DMS114 treated with DMSO at 0.1 percent for 48 hours (cell line): Measurements from ENCODE around the gene ATG7.
"Not testable (repeated sequence)": the region's sequence is repeated elsewhere in the genome, so short reads cannot be mapped to it uniquely, and the experiment has no call there.

Experiments used
- DNase-seq: peaks from one replicate; lab custom pipeline; 2025; ENCODE audit not compliant: unreplicated experiment; lab: John Stamatoyannopoulos, UW

ATG7 gene

DNA sequence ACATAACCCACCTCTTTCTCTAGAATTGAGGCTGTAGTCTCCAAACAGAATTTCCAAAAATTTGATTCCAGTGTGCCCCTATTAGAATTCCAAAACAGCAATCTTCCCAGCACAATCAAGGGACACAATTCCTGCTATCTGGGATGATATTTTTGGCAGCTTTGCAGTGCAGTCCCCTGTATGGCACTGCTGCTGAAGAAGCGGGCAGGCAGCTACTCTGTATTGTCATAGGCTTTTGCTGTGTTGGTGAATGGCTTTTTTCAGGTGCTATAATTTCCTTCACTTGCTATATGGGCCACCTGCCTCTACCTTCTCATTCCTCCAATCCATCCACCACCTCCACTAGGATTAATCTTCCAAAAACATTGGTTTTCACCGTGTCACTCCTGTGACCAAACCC is 226.0 kb downstream of the ATG7 start:
- no peak for DNase-seq

DNA sequence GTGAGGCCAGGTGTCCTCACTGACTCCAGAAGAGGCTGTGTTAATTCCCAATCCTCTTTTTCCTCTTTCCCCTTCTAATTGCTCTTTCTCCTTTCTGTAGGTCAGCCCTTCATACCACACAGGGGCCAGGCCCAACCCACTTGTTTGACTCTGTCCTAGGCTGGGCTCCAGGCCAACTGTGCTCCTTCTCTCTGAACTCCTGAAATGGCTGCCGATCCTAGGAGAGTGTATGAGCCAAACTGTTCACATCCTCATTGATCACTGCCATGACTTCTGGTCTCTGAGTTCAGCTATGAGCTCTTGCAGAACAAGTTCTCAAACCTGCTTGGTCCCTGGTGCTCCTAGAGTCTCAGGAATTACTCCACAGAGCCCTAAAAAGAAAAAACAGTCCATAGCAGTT is 226.4 kb downstream of the ATG7 start:
- DNase-seq = no peak

DNA sequence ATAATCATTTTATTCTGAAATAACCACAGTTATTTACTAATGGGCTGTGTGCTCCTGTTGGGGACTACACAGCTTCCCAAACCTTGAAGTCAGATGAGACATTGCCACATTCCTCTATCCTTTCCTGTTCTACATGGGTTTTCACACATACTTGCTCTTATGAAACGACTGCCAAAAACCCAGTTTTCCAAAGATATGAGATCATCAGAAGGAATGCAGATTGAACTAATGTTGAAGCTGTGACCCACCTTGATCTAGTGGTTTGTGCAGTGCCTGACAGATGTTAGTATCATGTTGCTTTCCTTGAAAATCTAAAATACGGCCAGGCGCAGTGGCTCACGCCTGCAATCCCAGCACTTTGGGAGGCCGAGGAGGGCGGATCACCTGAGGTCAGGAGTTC is 226.9 kb downstream of the ATG7 start:
- no peak for DNase-seq

DNA sequence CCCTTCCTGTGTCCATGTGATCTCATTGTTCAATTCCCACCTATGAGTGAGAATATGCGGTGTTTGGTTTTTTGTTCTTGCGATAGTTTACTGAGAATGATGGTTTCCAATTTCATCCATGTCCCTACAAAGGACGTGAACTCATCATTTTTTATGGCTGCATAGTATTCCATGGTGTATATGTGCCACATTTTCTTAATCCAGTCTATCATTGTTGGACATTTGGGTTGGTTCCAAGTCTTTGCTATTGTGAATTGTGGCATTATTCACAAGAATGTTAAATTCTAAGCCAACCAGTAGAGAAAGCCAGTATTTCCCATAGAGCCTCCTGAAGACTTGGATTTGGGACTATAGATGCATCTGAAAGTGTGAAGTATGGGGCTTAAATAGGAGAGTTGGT is 230.2 kb downstream of the ATG7 start:
- DNase-seq = not testable (repeated sequence)

DNA sequence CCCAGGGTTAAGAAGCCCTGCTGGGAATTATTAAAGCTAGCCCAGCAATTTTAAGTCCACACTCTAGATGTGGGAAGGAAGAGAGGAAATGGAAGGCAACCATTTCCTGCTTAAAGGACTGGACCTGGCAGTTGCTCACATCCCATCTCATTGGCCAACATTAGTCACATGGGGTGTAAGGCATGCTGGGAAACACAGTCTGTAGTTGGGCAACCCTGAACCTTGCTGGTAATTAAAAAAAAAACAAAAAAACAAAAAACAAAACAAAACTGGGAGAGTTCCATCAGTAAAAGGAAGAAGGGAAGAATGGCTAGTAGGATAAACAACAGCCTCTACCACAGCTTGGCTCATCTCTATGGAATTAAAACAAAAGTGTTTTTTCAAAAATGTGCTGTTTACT is 235.5 kb downstream of the ATG7 start:
- DNase-seq = no peak

DNA sequence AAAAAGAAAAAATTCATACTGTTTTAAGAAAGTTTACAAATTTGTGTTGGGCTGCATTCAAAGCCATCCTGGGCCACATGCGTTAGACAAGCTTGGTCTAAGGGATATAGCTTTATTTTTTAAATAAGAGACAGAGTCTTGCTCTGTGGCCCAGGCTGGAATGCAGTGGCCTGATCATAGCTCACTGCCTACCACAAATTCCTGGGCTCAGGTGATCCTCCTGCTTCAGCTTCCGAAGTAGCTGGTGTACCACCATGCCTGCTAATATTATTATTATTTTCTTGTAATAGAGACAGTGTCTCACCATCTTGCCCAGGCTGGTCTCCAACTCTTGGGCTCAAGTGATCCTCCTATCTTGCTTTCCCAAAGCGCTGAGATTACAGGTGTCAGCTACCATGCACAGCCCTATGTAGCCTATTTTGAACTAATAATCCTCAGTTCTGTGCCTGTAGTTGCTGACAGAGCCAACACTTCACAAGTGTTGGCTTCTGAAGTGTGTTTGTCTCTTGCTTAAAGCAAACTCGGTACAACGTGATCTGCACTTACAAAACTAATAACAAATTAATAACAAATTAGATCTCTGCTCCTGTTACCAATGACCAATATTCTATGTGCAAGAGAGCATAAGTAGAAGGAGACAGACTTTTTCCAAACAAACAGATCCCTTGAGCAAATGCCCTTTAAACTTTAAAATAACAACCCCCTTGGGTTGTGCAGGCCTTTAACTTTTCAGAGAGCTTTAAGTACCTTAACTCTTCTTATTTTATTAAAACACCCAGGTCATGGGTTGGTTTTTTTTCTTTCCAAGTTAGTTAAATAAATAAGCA is 236.4 kb downstream of the ATG7 start:
- DNase-seq = no peak

DNA sequence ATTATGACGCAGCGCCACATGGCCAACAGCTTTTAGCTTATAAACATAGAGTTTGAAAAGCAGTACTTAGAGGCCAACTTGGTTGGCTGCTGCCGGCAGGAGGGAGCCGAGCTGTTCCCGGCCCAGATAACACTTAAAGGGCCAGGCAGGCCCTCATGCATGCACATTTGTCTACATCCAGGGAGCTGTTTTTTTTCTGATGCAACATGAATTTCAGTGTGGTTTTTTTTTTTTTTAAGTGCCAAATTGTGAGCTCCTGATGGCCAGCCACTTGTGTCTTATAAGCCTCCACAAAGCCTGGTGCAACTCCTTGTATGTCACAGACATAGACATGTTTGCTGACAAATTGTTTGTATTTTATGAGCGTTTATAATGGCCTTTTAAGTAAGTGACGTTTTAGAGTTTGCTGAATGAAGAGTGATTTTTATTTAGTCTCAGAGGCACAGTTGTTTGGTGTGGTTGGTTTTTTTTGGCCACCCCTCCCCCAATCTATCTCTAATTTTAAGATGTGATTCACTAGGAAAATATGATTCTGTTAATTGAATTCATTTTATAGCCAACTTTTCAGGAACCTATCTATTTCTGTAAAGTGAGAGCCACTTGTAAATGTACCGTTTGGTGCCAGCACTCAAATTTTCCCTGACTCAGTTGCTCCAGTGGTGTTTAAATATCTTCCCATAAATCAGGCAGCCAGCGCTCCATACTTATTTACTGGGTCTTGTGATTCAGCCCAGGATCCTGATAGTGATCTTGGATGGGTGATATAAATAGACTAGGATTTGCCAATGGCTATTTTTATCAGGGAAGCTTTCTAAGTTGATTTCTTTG is 237.2 kb downstream of the ATG7 start:
- DNase-seq = peak; percentile 7

DNA sequence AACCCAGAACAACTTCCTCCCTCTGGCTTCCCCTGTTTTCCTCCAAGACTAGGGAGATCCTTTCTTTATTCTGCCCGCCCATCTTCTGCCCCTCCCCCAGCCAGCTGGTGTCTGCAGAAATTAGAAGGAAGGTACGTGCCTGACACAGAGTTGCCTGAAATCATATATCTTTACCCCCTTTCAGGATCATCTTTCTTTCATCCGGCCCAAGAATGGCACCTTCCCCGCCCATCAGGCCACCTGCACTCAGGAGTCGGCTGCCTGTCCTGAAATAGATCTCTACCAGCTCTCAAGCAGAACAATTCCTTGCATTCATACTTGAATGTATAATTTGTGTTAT is 237.8 kb downstream of the ATG7 start:
- DNase-seq = no peak

DNA sequence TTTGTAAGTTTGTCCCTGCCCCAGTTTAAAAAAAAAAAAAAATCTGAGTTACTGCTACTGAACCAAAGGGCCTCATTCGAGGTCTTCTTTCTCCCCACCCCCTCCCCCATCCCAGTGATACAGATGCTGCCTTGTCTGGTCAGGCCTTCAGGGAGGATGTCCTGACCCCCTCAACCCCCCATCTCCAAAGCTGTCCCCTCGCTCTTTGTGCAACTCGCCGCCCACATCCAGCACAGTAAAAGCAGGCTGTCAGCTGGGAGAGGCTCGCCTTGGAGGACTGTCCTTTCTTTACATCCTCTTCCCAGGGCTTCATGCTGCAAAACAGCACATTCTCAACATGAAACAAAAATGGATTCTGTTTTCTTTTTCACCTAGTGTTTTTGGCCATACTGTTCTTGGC is 238.2 kb downstream of the ATG7 start:
- no peak for DNase-seq

DNA sequence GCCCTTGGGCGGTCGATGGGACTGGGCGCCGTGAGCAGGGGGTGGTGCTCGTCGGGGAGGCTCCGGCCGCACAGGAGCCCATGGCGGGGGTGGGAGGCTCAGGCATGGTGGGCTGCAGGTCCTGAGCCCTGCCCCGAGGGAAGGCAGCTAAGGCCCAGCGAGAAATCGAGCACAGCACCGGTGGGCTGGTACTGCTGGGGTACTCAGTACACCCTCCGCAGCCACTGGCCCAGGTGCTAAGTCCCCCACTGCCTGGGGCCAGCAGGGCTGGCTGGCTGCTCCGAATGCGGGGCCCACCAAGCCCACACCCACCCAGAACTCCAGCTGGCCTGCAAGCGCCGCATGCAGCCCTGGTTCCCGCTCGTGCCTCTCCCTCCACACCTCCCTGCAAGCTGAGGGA is 239.4 kb downstream of the ATG7 start:
- DNase-seq = not testable (repeated sequence)

DNA sequence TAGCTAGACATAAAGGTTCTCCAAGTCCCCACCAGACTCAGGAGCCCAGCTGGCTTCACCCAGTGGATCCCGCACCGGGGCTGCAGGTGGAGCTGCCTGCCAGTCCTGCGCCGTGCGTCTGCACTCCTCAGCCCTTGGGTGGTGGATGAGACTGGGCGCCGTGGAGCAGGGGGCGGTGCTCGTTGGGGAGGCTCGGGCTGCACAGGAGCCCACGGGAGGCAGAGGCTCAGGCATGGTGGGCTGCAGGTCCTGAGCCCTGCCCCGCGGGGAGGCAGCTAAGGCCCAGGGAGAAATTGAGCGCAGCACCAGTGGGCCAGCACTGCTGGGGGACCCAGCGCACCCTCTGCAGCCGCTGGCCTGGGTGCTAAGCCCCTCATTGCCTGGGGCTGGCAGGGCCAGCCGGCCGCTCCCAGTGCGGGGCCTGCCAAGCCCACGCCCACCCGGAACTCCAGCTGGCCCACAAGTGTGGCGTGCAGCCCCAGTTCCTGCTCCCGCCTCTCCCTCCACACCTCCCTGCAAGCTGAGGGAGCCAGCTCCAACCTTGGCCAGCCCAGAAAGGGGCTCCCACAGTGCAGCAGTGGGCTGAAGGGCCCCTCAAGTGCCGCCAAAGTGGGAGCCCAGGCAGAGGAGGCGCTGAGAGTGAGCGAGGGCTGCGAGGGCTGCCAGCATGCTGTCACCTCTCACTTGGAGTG is 241.1 kb downstream of the ATG7 start:
- DNase-seq = not testable (repeated sequence)

DNA sequence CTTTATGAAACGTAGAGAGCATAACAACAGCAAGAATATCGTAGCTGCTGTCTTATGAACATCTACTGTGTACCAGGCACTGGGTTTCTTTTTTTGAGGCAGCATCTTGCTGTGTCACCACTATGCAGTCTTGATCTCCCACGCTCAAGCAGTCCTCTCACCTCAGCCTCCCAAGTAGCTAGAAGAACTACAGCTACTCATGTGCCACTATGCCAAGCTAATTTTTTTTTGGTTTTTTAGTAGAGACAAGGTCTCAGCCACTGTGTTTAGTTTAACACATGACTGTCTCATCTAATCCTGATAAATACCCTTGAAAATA is 241.6 kb downstream of the ATG7 start:
- no peak for DNase-seq

DNA sequence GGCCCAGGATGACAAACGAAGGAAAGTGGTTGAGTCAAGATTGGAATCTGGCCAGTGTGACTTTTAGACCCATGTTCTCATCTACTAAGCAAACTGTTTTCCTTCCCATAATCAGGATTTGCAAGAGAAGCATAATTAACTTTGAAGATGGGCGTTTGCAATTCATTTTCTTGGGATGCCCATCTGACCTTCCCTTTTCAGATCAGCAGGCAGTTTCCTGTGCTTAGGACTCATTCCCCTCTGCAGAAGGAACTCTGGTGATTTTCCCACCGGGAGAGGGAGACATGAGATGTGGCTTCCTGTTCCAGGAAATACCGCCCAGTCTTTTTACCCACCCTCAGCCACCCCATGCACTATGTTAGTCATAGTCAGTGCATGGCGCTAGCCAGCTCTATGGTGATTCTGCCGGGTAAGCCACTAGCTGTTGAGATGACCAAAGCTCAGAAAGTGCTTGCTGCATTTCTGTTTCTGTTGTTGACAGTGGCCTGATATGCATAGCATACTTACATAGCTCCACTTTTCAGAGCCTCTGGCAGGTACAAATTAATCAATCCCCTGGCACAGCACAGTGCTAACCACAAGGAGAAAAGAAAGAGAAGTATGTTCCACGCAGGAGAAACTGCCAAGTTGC is 242.1 kb downstream of the ATG7 start:
- DNase-seq = no peak

DNA sequence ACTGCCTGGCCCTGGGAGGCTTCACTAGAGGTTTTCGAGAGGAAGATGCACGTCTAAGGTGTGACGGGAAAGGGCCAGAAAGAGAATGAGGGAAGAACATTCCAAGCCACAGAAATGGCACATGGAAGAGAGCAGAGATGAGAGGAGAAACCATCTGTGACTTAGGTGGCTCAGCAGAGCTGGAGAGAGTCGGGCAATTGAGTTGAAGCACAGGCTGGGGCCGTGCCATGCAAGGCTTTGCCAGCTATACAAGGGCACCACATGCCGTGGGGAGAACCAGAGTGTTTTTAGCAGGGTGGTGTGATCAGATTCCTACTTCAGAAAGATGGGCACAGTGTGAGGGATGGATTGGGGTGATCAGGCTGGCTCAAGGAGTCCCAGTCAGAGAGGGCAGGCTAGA is 245.4 kb downstream of the ATG7 start:
- no peak for DNase-seq

DNA sequence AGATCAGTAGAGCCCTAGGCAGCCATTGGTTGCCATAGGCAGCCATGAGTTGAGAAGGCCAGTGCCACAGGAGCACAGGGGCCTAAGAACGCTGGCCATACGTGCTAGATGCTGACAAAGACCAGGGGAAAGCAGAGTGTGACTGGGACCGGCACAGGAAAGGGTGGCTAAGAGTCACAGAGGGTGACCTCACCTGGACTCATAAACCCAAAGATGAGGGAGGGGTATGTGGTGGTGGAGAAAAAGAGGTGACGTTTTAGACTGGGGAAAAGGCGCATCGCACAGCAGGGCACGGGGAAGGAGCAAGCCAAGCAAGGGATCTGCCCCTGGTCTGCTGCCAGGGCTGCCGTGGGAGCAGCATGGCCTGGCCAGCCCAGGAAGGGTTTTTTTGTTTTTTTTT is 249.0 kb downstream of the ATG7 start:
- no peak for DNase-seq

DNA sequence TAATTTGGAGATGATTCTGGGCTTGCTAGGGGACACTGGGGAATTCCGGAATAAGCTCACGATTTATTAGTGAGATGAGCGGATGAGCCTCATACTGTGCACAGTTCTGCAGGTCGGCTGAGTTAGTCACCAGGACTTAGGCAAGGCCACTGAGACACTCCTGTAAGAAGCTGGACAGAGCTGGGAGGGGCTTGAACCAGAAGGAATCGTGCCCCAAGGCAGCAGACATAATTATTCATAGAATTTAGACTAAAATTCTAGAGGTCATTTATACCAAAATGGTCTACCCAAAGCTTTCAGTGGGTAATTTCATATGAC is 250.2 kb downstream of the ATG7 start:
- DNase-seq = no peak

DNA sequence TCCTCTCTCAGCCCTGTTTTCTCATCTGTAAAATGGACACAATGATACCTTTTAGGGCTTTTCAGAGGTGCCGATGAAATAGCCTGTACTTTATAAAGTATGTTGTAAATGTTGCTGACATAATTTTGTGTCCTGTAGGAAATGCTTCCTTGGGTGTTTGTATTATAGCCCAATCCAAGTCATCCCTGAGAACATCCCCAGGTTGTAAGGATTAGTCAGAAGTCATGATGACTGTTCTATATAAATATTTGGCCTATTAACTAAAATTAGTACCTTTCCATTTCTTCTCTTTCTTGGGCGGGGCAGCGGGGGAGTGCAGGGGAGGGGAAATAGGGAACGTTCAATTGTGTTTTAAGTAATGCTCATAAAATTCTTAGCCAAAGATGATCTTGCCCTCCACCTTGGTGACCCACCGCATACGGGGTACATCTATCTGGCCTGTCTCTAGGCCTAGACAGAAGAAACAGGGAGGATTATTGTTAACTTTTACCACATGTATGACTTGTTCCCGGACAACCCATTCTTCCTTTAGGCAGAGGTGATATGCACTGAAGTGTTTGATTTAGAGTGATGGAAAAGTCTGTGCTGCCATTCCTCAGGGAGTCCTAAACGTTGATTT is 250.9 kb downstream of the ATG7 start:
- DNase-seq = no peak

DNA sequence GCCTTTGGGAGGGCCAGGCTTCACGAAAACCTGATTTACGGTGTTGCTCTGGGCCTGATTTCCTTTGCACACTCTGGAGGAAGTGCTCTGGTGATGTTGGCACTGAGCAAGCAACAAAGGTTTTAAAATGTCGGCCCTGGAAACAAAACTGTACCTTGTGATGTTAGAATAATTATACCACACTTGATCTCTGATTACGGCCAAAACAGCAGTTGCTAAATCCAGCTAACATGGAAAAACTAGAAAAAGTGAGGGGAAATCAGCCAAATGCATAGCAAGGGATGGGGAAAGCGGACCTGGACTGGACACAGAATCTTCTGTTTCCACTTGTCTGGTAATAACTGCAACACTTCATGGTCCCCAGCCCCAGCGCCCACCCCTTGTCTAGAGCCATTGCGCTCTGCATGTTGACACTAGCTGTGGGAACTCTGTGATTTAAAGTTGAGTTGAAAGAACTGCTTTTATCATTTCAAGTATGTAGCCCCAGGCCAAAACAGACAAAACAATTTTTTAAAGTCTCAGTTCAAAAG is 251.4 kb downstream of the ATG7 start:
- no peak for DNase-seq

DNA sequence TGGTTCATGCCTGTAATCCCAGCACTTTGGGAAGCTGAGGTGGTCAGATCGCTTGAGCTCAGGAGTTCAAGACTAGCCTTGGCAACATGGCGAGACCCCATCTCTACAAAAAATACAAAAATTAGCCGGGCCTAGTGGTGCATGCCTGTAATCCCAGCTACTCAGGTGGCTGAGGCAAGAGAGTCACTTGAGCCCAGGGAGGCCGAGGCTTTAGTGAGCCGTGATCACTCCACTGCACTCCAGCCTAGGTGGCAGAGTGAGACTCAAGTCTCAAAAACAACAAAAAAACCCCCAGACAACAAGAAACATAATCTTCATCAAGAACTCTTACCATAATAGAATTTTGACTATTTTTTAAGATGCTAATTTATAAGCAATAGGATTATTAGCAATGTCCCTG is 253.9 kb downstream of the ATG7 start:
- DNase-seq = not testable (repeated sequence)

DNA sequence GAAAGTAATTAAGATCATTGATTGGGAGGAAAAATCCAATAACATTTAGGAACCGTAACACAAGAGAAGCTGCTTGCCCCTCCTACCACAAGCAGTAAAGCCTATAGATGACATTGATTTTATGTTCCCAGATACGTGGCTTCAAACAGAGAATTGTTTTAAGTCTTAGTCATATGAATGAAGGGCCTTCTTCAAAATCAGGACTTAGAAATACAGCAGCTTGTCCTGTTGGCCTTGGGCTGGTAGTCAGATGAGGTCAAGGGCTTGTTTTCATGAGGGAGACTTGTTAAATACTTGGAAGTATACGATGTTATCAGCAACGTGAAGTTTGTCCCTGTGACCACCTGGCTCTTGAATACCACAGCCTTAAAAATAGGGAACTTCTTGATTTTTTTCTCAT is 257.1 kb downstream of the ATG7 start:
- DNase-seq = no peak

DNA sequence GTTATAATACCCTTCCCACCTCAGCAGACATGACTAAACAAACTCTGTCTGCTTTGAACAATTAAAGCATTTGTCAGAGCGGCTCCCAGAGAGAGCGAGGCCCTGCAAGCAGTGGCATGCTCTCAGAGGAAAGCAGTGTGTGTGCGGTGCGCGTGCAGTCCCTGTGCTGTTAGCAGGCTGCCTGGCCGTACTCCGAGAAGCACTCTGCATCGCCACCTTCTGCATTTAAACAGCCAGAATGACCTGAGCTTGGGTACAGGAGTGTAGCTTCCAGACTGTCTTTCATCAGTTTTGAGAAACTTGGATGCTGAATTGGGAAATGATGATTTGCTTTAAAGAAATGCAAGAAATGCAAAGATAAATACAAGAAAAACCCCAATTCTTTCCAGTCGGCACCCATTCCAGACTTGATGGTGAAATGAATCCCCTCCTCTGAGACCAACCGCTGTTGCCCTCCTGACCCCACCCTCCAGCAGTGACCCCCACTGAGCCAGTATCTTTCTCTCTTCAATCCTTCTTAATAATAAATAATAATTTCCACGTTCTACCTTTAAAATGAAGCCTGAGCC is 258.0 kb downstream of the ATG7 start:
- no peak for DNase-seq
